ENCODE measurements around the gene MYLK2. TPM values are rescaled to one million over a fixed set of nuclear protein-coding genes. Genes with fewer than 3 reads are reported as not detected.

The MYLK2 gene
- total and polyA plus RNA-seq, 10 of the 15 experiments (the other 5 are each of a cell fraction or from before 2014, with no cell fraction given), result 0.04 to 0.67 (median 0.18) TPM; not detected in 1

DNA sequence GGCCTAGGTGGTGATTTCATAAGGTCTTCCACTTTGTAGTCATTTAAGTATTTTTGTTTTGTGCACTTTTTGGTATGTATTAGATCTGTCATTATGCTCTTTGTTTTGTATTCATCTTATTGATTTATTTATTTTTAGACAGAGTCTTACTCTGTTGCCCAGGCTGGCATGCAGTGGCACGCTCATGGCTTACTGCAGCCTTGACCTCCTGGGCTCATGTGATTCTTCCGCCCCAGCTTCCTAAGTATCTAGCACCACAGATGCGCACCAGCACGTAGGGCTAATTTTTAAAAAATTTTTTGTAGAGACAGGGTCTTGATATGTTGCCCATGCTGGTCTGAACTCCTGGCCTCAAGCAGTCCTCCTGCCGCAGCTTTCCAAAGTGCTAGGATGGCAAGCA lies 49.5 kb upstream of the MYLK2 start:
- no peaks in the 10 kb centered on the region for H4K20me1 ChIP-seq (ENCODE audit: control insufficient read depth, insufficient read depth)
- no peak overlapping the region for H3K4me3 ChIP-seq
- ChIA-PET RAD21 (ENCODE audit: unreplicated experiment) (no interaction called here), SMC1A (ENCODE audit: uncharacterized antibody, unreplicated experiment) (no interaction called here), POLR2A (interaction anchor here (0.7 kb wide), 1 partner anchor 15 kb away, joined by 5 read pairs; no protein-coding TSS in a partner anchor), CTCF (no interaction called here)
- FAIRE-seq (no peak), DNase-seq (ENCODE audit: low read depth, low spot score) (no peak), ATAC-seq (no peak)
- H3K27ac ChIP-seq (ENCODE audit: control insufficient read depth, insufficient read depth), result no peak overlapping the region
- H2AFZ ChIP-seq (ENCODE audit: control insufficient read depth, low read depth, low read length), result no peak overlapping the region
- intact Hi-C loops (cut with micrococcal nuclease; ENCODE audit: unreplicated experiment), result no loop called here
- TF ChIP-seq TCF7 (IDR thresholded peaks at IDR 0.05; ENCODE audit: borderline replicate concordance), result no peak
- no peak for TF ChIP-seq ESRRA (IDR thresholded peaks at IDR 0.05; ENCODE audit: low read length)
- TF ChIP-seq EZH2 (IDR thresholded peaks at IDR 0.05; ENCODE audit: borderline replicate concordance, control insufficient read depth, low read depth, low read length), result no peak
- TF ChIP-seq RAD51 (IDR thresholded peaks at IDR 0.05), result no peak
- TF ChIP-seq BCL3 (IDR thresholded peaks at IDR 0.05; ENCODE audit: borderline replicate concordance, insufficient read depth, low read depth, low read length, poor library complexity, severe bottlenecking), result no peak
- TF ChIP-seq TCF12 (IDR thresholded peaks at IDR 0.05; ENCODE audit: low read depth, low read length), result no peak
- TF ChIP-seq, protein P1, sequence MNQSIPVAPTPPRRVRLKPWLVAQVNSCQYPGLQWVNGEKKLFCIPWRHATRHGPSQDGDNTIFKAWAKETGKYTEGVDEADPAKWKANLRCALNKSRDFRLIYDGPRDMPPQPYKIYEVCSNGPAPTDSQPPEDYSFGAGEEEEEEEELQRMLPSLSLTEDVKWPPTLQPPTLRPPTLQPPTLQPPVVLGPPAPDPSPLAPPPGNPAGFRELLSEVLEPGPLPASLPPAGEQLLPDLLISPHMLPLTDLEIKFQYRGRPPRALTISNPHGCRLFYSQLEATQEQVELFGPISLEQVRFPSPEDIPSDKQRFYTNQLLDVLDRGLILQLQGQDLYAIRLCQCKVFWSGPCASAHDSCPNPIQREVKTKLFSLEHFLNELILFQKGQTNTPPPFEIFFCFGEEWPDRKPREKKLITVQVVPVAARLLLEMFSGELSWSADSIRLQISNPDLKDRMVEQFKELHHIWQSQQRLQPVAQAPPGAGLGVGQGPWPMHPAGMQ (IDR thresholded peaks at IDR 0.05; ENCODE audit: borderline replicate concordance), result no peak
- no peak for TF ChIP-seq GABPA (IDR thresholded peaks at IDR 0.05; ENCODE audit: low read depth)
- no peak for TF ChIP-seq MEF2A (IDR thresholded peaks at IDR 0.05; ENCODE audit: insufficient read depth, low read depth, low read length)
- TF ChIP-seq BCL11A (IDR thresholded peaks at IDR 0.05; ENCODE audit: low read depth, low read length), result no peak
- TF ChIP-seq, protein P2, sequence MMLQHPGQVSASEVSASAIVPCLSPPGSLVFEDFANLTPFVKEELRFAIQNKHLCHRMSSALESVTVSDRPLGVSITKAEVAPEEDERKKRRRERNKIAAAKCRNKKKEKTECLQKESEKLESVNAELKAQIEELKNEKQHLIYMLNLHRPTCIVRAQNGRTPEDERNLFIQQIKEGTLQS (IDR thresholded peaks at IDR 0.05; ENCODE audit: borderline replicate concordance, extremely low read depth, low read depth, low read length), result no peak
- TF ChIP-seq FOXM1 (IDR thresholded peaks at IDR 0.05; ENCODE audit: low read depth, low read length), result no peak
- no peak for TF ChIP-seq NR2C1 (IDR thresholded peaks at IDR 0.05)
- TF ChIP-seq RUNX3 (IDR thresholded peaks at IDR 0.05; ENCODE audit: low read length), result no peak
- no peak for TF ChIP-seq DPF2 (IDR thresholded peaks at IDR 0.05)
- TF ChIP-seq POU2F2 (IDR thresholded peaks at IDR 0.05; ENCODE audit: borderline replicate concordance, low read depth, low read length), result no peak
- WGBS (ENCODE audit: insufficient coverage, insufficient replicate concordance, low lambda C conversion rate, missing lambda C conversion rate), result 98% methylated on average over 5 of the region's 5 CpGs
- H3K4me2 ChIP-seq (ENCODE audit: control insufficient read depth, insufficient read depth), result no peak overlapping the region
- H3K9ac ChIP-seq (ENCODE audit: control insufficient read depth, insufficient read depth, low read length), result no peak overlapping the region
- BruUV-seq (replicated peaks), result no TSS peak
- no peaks in the 10 kb centered on the region for H3K27me3 ChIP-seq (replicated peaks in 1 of 2; ENCODE audit: control insufficient read depth in 2 of 2, insufficient read depth in 2 of 2, low read length in 1 of 2)
- H3K4me1 ChIP-seq (ENCODE audit: control insufficient read depth, insufficient read depth, low read length), result no peaks in the 10 kb centered on the region
- in situ Hi-C loops (cut with MboI), result no loop called here
- no peaks in the 10 kb centered on the region for H3K9me3 ChIP-seq (replicated peaks; ENCODE audit: control insufficient read depth, insufficient read depth, low read length)
- no peaks in the 10 kb centered on the region for H3K79me2 ChIP-seq (ENCODE audit: control insufficient read depth, insufficient read depth, low read length)
- peaks cover 7 to 44% of the 10 kb centered on the region in 2 experiments for H3K36me3 ChIP-seq (ENCODE audit: control insufficient read depth in 2 of 2, insufficient read depth in 2 of 2, low read length in 1 of 2)

All from GM12878 (cell line).